HCT116 (cell line): ENCODE results near the gene SYNRG. TPM values are rescaled to one million over a fixed set of nuclear protein-coding genes. Genes with fewer than 3 reads are reported as not detected.

ENCODE experiments used
- ATAC-seq: fragments of 200-7000 bp; cut with Tn5 transposase; 2 replicates; pipeline ENCODE4 v1.9.1; 2020; ENCODE audit warnings: mild to moderate bottlenecking, moderate library complexity
- BruUV-seq: library from RNA; stranded (reverse); fragments of 400-500 nt; replicated peaks from 2 replicates; lab custom pipeline; 2021; lab: Mats Ljungman, UMichigan
- CTCF ChIA-PET: fragments of 300-600 bp; sonication (Branson Sonifier 250); formaldehyde crosslinking; loops from one replicate; lab custom pipeline; 2021; ENCODE audit warnings: antibody characterized with exemption; lab: Charles Lee
- POLR2A ChIA-PET: fragments of 300-600, 350-600 bp; sonication (Branson Sonifier 250); formaldehyde crosslinking; loops from one replicate; lab custom pipeline; 2021; ENCODE audit warnings: antibody characterized with exemption; lab: Charles Lee
- RAD21 ChIA-PET, 2 experiments: fragments of 300-600 bp; sonication (Branson Sonifier 250); formaldehyde crosslinking; loops; one replicate each; lab custom pipeline; 2023; ENCODE audit warnings: low total read pairs in 2 of 2; ENCODE audit not compliant: uncharacterized antibody in 2 of 2, unreplicated experiment in 2 of 2, low non-redundant PET in 1 of 2; lab: Charles Lee
- DNase-seq: peaks from one replicate; pipeline ENCODE4 v3.0.0-alpha.2; 2010; ENCODE audit warnings: low read depth, low spot score
- H2AFZ ChIP-seq: fragments of 200-600 bp; shearing (Covaris generic), sonication (generic); 2 replicates; pipeline ENCODE4 v1.6.1; 2017; ENCODE audit warnings: low read depth, mixed run types, mixed read lengths, antibody characterized with exemption, low read length; ENCODE audit not compliant: poor library complexity, severe bottlenecking
- H3K27ac ChIP-seq: 2 replicates; pipeline ENCODE4 v1.5.1; 2012; ENCODE audit warnings: low read depth, low read length
- H3K27me3 ChIP-seq: fragments of 200-600 bp; sonication (generic); 2 replicates; pipeline ENCODE4 v1.6.1; 2016; ENCODE audit warnings: mixed run types, low read length, mixed read lengths; ENCODE audit not compliant: insufficient read depth
- H3K36me3 ChIP-seq, 2 experiments: fragments of 200-500 bp in 1 of 2; fragments of 200-600 bp in 1 of 2; sonication (Bioruptor generic) in 1 of 2; sonication (generic) in 1 of 2; 2 replicates each; pipeline versions ENCODE4 v1.5.1 to v1.6.1; 2014 to 2016; ENCODE audit warnings: low read length in 2 of 2, inconsistent platforms in 1 of 2, mixed read lengths in 1 of 2, mixed run types in 1 of 2; ENCODE audit not compliant: insufficient read depth in 2 of 2, control insufficient read depth in 1 of 2
- H3K4me1 ChIP-seq, 2 experiments: fragments of 200-600 bp in 1 of 2; sonication (generic) in 1 of 2; 2 replicates each; pipeline versions ENCODE4 v1.5.1 to v1.6.1; 2012 to 2017; ENCODE audit warnings: low read length in 2 of 2, inconsistent platforms in 1 of 2, mild to moderate bottlenecking in 1 of 2, mixed read lengths in 1 of 2, mixed run types in 1 of 2, moderate library complexity in 1 of 2; ENCODE audit not compliant: insufficient read depth in 2 of 2, control insufficient read depth in 1 of 2
- H3K4me2 ChIP-seq: fragments of 200-600 bp; sonication (generic); 2 replicates; pipeline ENCODE4 v1.6.1; 2017; ENCODE audit warnings: mixed run types, low read length, mixed read lengths
- H3K4me3 ChIP-seq, 2 experiments: fragments of 200-600 bp in 1 of 2; sonication (generic) in 1 of 2; replicated peaks in 1 of 2; 2 replicates each; pipeline ENCODE4 v1.5.1; 2011 to 2016; ENCODE audit warnings: low read length in 2 of 2, control low read depth in 1 of 2, low read depth in 1 of 2, mild to moderate bottlenecking in 1 of 2, mixed read lengths in 1 of 2, mixed run types in 1 of 2
- H3K79me2 ChIP-seq: fragments of 200-600 bp; sonication (generic); 2 replicates; pipeline ENCODE4 v1.6.1; 2017; ENCODE audit warnings: mild to moderate bottlenecking, mixed run types, low read length, moderate library complexity, mixed read lengths; ENCODE audit not compliant: insufficient read depth
- H3K9ac ChIP-seq: fragments of 200-600 bp; sonication (generic); 2 replicates; pipeline ENCODE4 v1.6.1; 2016; ENCODE audit warnings: low read length, mixed read lengths
- H3K9me2 ChIP-seq: fragments of 200-600 bp; sonication (generic), shearing (Covaris generic); 2 replicates; pipeline ENCODE4 v1.6.1; 2017; ENCODE audit warnings: mixed run types, mild to moderate bottlenecking, moderate library complexity; ENCODE audit not compliant: insufficient read depth
- H3K9me3 ChIP-seq, 2 experiments: fragments of 200-500 bp in 1 of 2; fragments of 200-600 bp in 1 of 2; sonication (Bioruptor generic) in 1 of 2; sonication (generic) in 1 of 2; 2 replicates each; pipeline ENCODE4 v1.6.1; 2014 to 2017; ENCODE audit warnings: low read length in 2 of 2, mixed read lengths in 2 of 2, inconsistent platforms in 1 of 2, low read depth in 1 of 2, mild to moderate bottlenecking in 1 of 2, mixed run types in 1 of 2, moderate library complexity in 1 of 2; ENCODE audit not compliant: control insufficient read depth in 1 of 2, insufficient read depth in 1 of 2
- H4K20me1 ChIP-seq: fragments of 200-600 bp; sonication (generic), shearing (Covaris generic); 2 replicates; pipeline ENCODE4 v1.6.1; 2017; ENCODE audit warnings: mixed run types, mild to moderate bottlenecking, moderate library complexity; ENCODE audit not compliant: insufficient read depth
- ATF3 ChIP-seq: IDR thresholded peaks from 2 replicates; pipeline ENCODE4 v1.6.1; 2012
- CBX3 ChIP-seq: IDR thresholded peaks from 2 replicates; pipeline ENCODE4 v1.6.1; 2012; ENCODE audit warnings: low read depth
- EGR1 ChIP-seq: IDR thresholded peaks from 2 replicates; pipeline ENCODE4 v1.6.1; 2012; ENCODE audit warnings: low read depth
- ELF1 ChIP-seq: IDR thresholded peaks from 2 replicates; pipeline ENCODE4 v1.6.1; 2012; ENCODE audit warnings: low read depth, borderline replicate concordance
- EZH2 ChIP-seq: fragments of 200-600 bp; sonication (generic); IDR thresholded peaks from 2 replicates; pipeline ENCODE4 v1.6.1; 2017; ENCODE audit warnings: antibody characterized with exemption, mixed run types
- JUND ChIP-seq: IDR thresholded peaks from 2 replicates; pipeline ENCODE4 v1.6.1; 2012
- MAX ChIP-seq: IDR thresholded peaks from 2 replicates; pipeline ENCODE4 v1.6.1; 2012
- POLR2A ChIP-seq: IDR thresholded peaks from 2 replicates; pipeline ENCODE4 v1.7.0; 2011; ENCODE audit warnings: borderline replicate concordance; ENCODE audit not compliant: insufficient read depth, insufficient read length; ENCODE audit errors: extremely low read depth
- POLR2AphosphoS5 ChIP-seq: IDR thresholded peaks from 2 replicates; pipeline ENCODE4 v1.6.1; 2011; ENCODE audit warnings: mild to moderate bottlenecking, low read depth, low read length, moderate library complexity
- REST ChIP-seq: IDR thresholded peaks from 2 replicates; pipeline ENCODE4 v1.6.1; 2012; ENCODE audit warnings: low read depth
- SIN3A ChIP-seq: IDR thresholded peaks from 2 replicates; pipeline ENCODE4 v1.6.1; 2012; ENCODE audit warnings: low read depth
- SRF ChIP-seq: IDR thresholded peaks from 2 replicates; pipeline ENCODE4 v1.6.1; 2012; ENCODE audit warnings: low read depth
- TCF7L2 ChIP-seq: IDR thresholded peaks from 2 replicates; pipeline ENCODE4 v1.7.0; 2011; ENCODE audit warnings: borderline replicate concordance, inconsistent platforms; ENCODE audit not compliant: insufficient read depth, insufficient read length; ENCODE audit errors: extremely low read depth
- YY1 ChIP-seq: IDR thresholded peaks from 2 replicates; pipeline ENCODE4 v1.6.1; 2011; ENCODE audit warnings: low read length, low read depth, moderate library complexity, mild to moderate bottlenecking; ENCODE audit not compliant: insufficient replicate concordance; ENCODE audit errors: extremely low read depth
- intact Hi-C: fragments of 100-400 bp; cut with micrococcal nuclease; formaldehyde crosslinking; loops from 2 replicates; pipeline ENCODE4 v1.10.0; 2022
- total RNA-seq: library from RNA; stranded (reverse); gene quantifications from one replicate; pipeline ENCODE4 v1.2.1, GENCODE V29; 2021; ENCODE audit not compliant: unreplicated experiment

The SYNRG gene
- total RNA-seq, 1 experiment from 2014 or later, result 23.8 TPM

DNA sequence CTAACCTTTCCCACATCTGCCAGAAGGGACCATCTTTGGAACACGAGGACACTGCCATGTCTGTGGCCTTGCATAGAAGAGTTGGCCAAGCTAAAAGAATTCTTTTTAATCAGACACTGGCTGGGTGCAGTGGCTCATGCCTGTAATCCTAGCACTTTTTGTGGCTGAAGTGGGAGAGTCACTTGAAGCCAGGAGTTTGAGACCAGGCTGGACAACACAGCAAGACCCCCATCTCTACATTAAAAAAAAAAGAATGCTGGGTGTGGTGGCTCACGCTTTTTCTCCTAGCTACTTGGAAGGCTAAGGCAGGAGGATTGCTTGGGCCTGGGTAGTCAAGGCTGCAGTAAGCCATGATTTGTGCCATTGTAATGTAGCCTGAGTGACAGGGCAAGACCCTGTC, 128.8 kb downstream of the SYNRG start (continued):
- TF ChIP-seq REST, result no peak
- TF ChIP-seq SIN3A, result no peak
- TF ChIP-seq TCF7L2, result no peak
- no peak for TF ChIP-seq MAX
- no peak for TF ChIP-seq EGR1
- no peak for TF ChIP-seq ELF1
- no peak for TF ChIP-seq YY1
- no peak for TF ChIP-seq CBX3

GRCh38 chr17:37479025-37479424, 130.2 kb downstream of the SYNRG start:
- peaks cover 22 to 36% of the 10 kb centered on the region in 2 experiments for H3K4me1 ChIP-seq
- no peak overlapping the region for H3K4me3 ChIP-seq
- no peak for DNase-seq
- H3K9me2 ChIP-seq, result no peaks in the 10 kb centered on the region
- no peaks in the 10 kb centered on the region for H3K27me3 ChIP-seq
- H2AFZ ChIP-seq, result no peak overlapping the region
- RAD21 ChIA-PET, result no interaction called here
- H3K9ac ChIP-seq, result no peak overlapping the region
- H4K20me1 ChIP-seq, result no peaks in the 10 kb centered on the region
- H3K36me3 ChIP-seq, result peaks cover 12 to 28% of the 10 kb centered on the region in 2 experiments; a peak in 2 of 4 replicates
- no peak for ATAC-seq
- BruUV-seq, result no TSS peak
- no peak overlapping the region for H3K27ac ChIP-seq
- POLR2A ChIA-PET, result no interaction called here
- no peaks in the 10 kb centered on the region for H3K79me2 ChIP-seq
- no peak overlapping the region for H3K4me2 ChIP-seq
- no peaks in the 10 kb centered on the region for H3K9me3 ChIP-seq
- intact Hi-C loops, result no loop called here
- TF ChIP-seq POLR2AphosphoS5, result no peak
- TF ChIP-seq JUND, result no peak
- TF ChIP-seq ATF3, result no peak
- TF ChIP-seq CBX3, result no peak
- TF ChIP-seq TCF7L2, result no peak
- TF ChIP-seq SRF, result no peak
- no peak for TF ChIP-seq EZH2
- no peak for TF ChIP-seq POLR2A
- CTCF ChIA-PET, result no interaction called here
